ENCODE measurements around the gene TAAR8.

DNA sequence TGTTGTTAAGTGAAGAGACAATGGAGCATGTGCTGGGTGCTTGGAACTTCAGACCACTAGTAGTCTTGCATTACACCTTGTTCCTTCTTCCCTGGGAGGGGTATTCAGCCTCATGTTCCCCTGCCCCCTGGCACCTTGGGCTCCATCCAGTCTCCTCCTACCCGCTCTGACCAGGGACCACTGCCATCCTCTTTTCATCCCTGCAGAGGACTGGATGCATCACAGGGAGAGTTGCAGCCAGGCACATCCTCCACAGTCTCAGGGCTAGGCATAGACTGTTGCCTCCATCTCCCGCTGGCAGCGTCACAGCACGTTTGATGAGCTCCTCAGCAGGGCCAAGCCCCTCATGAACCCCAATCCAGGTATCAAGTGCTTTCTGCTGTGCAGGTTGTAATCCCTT lies 1.3 kb upstream of the TAAR8 start:
- TF ChIP-seq CTCF (conservative IDR thresholded peaks at IDR 0.05) (no peak), EZH2 (IDR thresholded peaks at IDR 0.05; ENCODE audit: low read depth) (no peak)
